SH-SY5Y (cell line): ENCODE results near the gene CXCL6.

Experiments used
- GATA2 ChIP-seq: IDR thresholded peaks from 2 replicates; pipeline ENCODE4 v1.6.1; 2011; ENCODE audit warnings: mild to moderate bottlenecking, low read depth, low read length
- GATA3 ChIP-seq: IDR thresholded peaks from 2 replicates; pipeline ENCODE4 v1.6.1; 2011; ENCODE audit warnings: low read depth, mild to moderate bottlenecking, low read length, moderate library complexity

- no peak for TF ChIP-seq GATA2
- no peak for TF ChIP-seq GATA3
Measured at GRCh38 chr4:73816814-73817213, 19.7 kb upstream of the CXCL6 start.
